Measurements from ENCODE around the gene UGGT2.

DNA sequence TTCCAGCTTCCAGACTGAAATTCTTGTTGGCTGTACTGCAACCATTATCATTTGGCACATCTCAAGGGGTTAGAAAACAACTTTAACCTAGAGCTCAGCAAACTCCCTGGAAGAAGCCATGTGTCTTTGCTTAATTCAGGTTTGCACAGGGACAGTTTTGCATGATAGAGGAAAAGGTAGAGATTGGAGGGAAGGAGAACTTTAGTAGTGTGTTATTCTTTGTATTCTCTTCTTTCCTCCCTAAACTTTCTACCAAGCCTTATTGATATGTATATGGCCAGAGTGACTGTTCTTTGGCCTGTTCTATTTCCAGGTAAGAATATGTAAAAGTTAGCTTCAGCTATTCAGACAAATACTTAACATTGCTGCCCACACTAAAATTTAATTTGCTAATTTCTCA lies 53.1 kb downstream of the UGGT2 start:
- TF ChIP-seq, protein P1, sequence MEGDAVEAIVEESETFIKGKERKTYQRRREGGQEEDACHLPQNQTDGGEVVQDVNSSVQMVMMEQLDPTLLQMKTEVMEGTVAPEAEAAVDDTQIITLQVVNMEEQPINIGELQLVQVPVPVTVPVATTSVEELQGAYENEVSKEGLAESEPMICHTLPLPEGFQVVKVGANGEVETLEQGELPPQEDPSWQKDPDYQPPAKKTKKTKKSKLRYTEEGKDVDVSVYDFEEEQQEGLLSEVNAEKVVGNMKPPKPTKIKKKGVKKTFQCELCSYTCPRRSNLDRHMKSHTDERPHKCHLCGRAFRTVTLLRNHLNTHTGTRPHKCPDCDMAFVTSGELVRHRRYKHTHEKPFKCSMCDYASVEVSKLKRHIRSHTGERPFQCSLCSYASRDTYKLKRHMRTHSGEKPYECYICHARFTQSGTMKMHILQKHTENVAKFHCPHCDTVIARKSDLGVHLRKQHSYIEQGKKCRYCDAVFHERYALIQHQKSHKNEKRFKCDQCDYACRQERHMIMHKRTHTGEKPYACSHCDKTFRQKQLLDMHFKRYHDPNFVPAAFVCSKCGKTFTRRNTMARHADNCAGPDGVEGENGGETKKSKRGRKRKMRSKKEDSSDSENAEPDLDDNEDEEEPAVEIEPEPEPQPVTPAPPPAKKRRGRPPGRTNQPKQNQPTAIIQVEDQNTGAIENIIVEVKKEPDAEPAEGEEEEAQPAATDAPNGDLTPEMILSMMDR (conservative IDR thresholded peaks at IDR 0.05; ENCODE audit: low read length): no peak
- no peak for TF ChIP-seq EZH2phosphoT487 (IDR thresholded peaks at IDR 0.05; ENCODE audit: borderline replicate concordance, low read depth, low read length)

All from OCI-LY7 (cell line).